ENCODE results near the gene TMEM225B.

Gene TMEM225B

GRCh38 chr7:99601656-99602310 is 3.7 kb downstream of the TMEM225B start:
- H3K4me3 ChIP-seq (ENCODE audit: low read depth, low read length): no peak overlapping the region
- DNase-seq (ENCODE audit: low read depth): no peak
- no peak for TF ChIP-seq CTCF (IDR thresholded peaks at IDR 0.05; ENCODE audit: insufficient read depth, low read depth, low read length, missing control alignments)

DNA sequence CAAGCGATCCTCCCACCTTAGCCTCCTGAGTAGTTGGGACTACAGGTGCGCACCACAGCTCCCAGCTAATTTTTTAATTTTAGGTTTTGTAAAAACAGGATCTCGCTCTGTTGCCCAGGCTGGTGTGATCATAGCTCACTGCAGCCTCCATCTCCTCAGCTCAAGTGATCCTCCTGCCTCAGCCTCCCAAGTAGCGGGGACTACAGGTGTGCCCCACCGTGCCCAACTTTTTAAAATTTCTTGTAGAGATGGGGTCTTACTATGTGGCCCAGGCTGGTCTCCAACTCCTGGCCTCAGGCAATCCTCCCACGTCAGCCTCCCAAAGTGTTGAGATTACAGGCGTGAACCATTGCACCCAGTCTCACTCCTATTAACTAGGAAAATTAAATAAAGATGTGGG is 7.5 kb downstream of the TMEM225B start:
- no peak for DNase-seq (ENCODE audit: low read depth)
- no peak overlapping the region for H3K4me3 ChIP-seq (ENCODE audit: low read depth, low read length)
- TF ChIP-seq CTCF (IDR thresholded peaks at IDR 0.05; ENCODE audit: insufficient read depth, low read depth, low read length, missing control alignments): no peak

DNA sequence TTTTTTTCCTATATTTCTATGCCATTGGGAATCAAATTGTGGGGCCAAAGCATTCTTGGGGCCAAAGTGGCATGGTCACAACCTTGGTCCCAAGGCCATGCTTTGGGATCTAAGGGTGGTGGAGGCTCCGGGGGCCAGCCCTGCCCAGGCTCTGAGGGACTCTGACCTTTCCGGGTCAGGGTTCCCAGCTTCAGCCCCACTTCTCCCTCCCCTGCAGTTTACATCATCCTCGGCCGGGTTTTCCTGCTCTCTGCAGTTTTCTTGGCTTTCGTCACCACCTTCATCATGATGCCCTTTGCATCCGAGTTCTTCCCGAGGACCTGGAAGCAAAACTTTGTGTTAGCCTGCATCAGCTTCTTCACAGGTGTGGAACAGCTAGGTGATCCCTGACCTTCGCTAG is 8.5 kb downstream of the TMEM225B start:
- H3K4me3 ChIP-seq (ENCODE audit: low read depth, low read length): no peak overlapping the region
- TF ChIP-seq CTCF (IDR thresholded peaks at IDR 0.05; ENCODE audit: insufficient read depth, low read depth, low read length, missing control alignments): no peak
- no peak for DNase-seq (ENCODE audit: low read depth)

GRCh38 chr7:99607548-99607947 is 9.5 kb downstream of the TMEM225B start:
- DNase-seq (ENCODE audit: low read depth): no peak
- no peak overlapping the region for H3K4me3 ChIP-seq (ENCODE audit: low read depth, low read length)
- TF ChIP-seq CTCF (IDR thresholded peaks at IDR 0.05; ENCODE audit: insufficient read depth, low read depth, low read length, missing control alignments): no peak

DNA sequence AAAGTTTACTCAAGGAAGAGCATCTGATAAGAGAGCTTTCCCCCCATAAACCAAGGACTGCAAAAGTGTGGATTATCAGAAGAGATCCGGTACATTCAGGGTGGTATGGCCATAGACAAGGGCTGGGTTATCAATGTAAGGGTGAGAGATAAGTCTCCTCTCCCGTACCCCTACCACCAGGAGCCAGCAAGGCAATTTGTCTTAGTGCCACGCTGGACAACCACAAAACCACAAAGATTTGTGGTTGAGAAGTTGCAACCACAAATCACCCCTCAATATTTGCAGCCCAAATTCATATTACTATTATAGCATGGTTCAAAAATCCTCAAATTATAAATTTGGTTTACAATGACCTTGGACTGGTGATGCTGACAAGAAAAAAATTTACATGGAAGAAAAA is 16.4 kb downstream of the TMEM225B start:
- DNase-seq (ENCODE audit: low read depth): no peak
- no peak overlapping the region for H3K4me3 ChIP-seq (ENCODE audit: low read depth, low read length)
- no peak for TF ChIP-seq CTCF (IDR thresholded peaks at IDR 0.05; ENCODE audit: insufficient read depth, low read depth, low read length, missing control alignments)

- peak overlapping the region; percentile 85 for H3K4me3 ChIP-seq (ENCODE audit: low read depth, low read length)
- TF ChIP-seq CTCF (IDR thresholded peaks at IDR 0.05; ENCODE audit: insufficient read depth, low read depth, low read length, missing control alignments): no peak
- DNase-seq (ENCODE audit: low read depth): no peak
Measured at GRCh38 chr7:99615989-99616358, 17.9 kb downstream of the TMEM225B start.

Measured in GM12865 (cell line).